SHP77 treated with DMSO at 0.1 percent for 48 hours (cell line): ENCODE results near the gene MVB12B.
"Not testable (repeated sequence)": the region's sequence is repeated elsewhere in the genome, so short reads cannot be mapped to it uniquely, and the experiment has no call there.

ENCODE experiments used
- DNase-seq: peaks from one replicate; lab custom pipeline; 2025; lab: John Stamatoyannopoulos, UW

The MVB12B gene

GRCh38 chr9:126326228-126327005 lies at the start of gene MVB12B:
TSS of gene MVB12B (plus strand) at chr9:126326829. CDS start at chr9:126326930, 101 bp downstream.
- DNase-seq, result no peak

GRCh38 chr9:126283799-126284465 lies 42.7 kb upstream of the MVB12B start:
- no peak for DNase-seq

- DNase-seq, result not testable (repeated sequence)
These were observed 41.0 kb upstream of the MVB12B start for GRCh38 chr9:126285652-126286051.

GRCh38 chr9:126287166-126287866 lies 39.3 kb upstream of the MVB12B start:
- no peak for DNase-seq

- no peak for DNase-seq
These were observed 35.8 kb upstream of the MVB12B start for GRCh38 chr9:126290871-126291270.

GRCh38 chr9:126291925-126292324 lies 34.7 kb upstream of the MVB12B start:
- DNase-seq, result no peak

- no peak for DNase-seq
These were observed 33.7 kb upstream of the MVB12B start for GRCh38 chr9:126292736-126293521.

GRCh38 chr9:126293522-126293889 lies 33.1 kb upstream of the MVB12B start:
- DNase-seq, result no peak

GRCh38 chr9:126294331-126295081 lies 32.1 kb upstream of the MVB12B start:
- DNase-seq, result no peak

GRCh38 chr9:126295082-126295477 lies 31.5 kb upstream of the MVB12B start:
- DNase-seq, result no peak

- no peak for DNase-seq
These were observed 31.1 kb upstream of the MVB12B start for GRCh38 chr9:126295516-126295915.

GRCh38 chr9:126295936-126296600 lies 30.6 kb upstream of the MVB12B start:
- no peak for DNase-seq

- no peak for DNase-seq
These were observed 29.9 kb upstream of the MVB12B start for GRCh38 chr9:126296687-126297086.

GRCh38 chr9:126297661-126298060 lies 29.0 kb upstream of the MVB12B start:
- no peak for DNase-seq

GRCh38 chr9:126298063-126298801 lies 28.4 kb upstream of the MVB12B start:
- no peak for DNase-seq

GRCh38 chr9:126299706-126300276 lies 26.8 kb upstream of the MVB12B start:
- no peak for DNase-seq

- DNase-seq, result no peak
These were observed 25.4 kb upstream of the MVB12B start for GRCh38 chr9:126301196-126301595.

- peak; percentile 24 for DNase-seq
These were observed 24.5 kb upstream of the MVB12B start for GRCh38 chr9:126301985-126302603.

- no peak for DNase-seq
These were observed 23.9 kb upstream of the MVB12B start for GRCh38 chr9:126302730-126303129.
